ENCODE data around the gene RALGAPA2. TPM values are rescaled to one million over a fixed set of nuclear protein-coding genes. Genes with fewer than 3 reads are reported as not detected.

RALGAPA2 gene
- total RNA-seq, 2 donors from 2014 or later, result 27.8 to 28.5 TPM

DNA sequence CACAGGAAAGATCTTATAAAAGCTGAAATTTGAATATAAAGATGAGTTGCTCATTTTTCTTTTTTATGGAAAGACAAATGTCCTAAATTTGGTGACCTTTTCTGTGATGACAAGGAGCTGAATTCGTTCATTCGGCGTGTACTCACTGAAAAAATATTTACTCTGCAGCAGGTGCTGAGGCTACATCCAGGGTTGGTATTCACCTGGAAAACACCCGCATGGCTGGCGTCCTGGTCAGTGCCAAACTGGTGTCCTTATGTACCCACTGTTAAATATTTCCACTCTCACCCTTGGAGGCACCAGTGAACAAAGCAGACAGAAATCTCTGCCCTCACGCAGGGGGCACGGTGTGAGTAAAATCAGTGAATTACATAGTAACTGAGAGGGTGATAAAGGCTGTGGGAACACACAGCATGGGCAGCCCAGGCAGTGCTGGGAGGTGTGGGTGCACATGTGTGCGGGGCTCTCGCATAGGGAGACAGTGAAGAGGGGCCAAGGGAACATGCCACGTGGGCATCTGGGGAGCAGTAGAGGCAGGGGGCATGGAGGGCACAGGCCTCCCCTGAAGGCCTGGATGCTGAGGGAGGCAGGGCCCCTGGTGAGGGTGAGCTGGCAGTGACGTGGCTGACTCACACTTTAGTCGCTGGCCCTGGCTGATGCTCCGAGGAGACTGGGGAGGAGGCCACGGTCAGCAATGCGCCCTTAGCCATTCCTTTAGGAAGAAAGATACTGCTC lies 254.9 kb downstream of the RALGAPA2 start:
- TF ChIP-seq, protein P1, sequence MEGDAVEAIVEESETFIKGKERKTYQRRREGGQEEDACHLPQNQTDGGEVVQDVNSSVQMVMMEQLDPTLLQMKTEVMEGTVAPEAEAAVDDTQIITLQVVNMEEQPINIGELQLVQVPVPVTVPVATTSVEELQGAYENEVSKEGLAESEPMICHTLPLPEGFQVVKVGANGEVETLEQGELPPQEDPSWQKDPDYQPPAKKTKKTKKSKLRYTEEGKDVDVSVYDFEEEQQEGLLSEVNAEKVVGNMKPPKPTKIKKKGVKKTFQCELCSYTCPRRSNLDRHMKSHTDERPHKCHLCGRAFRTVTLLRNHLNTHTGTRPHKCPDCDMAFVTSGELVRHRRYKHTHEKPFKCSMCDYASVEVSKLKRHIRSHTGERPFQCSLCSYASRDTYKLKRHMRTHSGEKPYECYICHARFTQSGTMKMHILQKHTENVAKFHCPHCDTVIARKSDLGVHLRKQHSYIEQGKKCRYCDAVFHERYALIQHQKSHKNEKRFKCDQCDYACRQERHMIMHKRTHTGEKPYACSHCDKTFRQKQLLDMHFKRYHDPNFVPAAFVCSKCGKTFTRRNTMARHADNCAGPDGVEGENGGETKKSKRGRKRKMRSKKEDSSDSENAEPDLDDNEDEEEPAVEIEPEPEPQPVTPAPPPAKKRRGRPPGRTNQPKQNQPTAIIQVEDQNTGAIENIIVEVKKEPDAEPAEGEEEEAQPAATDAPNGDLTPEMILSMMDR (IDR thresholded peaks at IDR 0.05), result no peak
- Histone ChIP-seq H3K27me3 (no peaks in the 10 kb centered on the region), H3K4me3 (no peak overlapping the region), H3K27ac (no peak overlapping the region), H3K9me3 (no peaks in the 10 kb centered on the region), H3K36me3 (peaks cover 6% of the 10 kb centered on the region), H3K4me1 (peaks cover 0 to 18% of the 10 kb centered on the region in 2 donors)
- DNase-seq (ENCODE audit: low spot score), result no peak

DNA sequence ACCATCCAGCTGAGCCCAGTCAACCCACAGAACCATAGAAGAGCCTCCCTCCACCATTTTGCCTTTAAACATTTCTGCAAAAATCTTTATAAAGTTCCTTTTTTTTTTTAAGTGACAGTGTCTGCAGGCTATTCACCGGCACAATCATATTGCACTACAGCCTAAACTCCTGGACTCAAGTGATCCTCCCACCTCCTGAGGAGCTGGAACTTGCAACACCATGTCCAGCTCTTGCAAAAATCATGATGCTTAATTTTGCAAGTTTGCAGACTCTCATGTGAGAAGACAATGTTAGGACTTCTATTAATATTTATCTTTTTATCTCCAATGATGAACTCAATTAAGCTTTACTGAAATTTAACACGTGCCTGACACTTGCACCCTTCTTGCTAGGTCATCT lies 255.7 kb downstream of the RALGAPA2 start:
- Histone ChIP-seq H3K27me3 (no peaks in the 10 kb centered on the region), H3K4me3 (no peak overlapping the region), H3K36me3 (peaks cover 6% of the 10 kb centered on the region), H3K4me1 (peaks cover 0 to 22% of the 10 kb centered on the region in 2 donors), H3K27ac (no peak overlapping the region), H3K9me3 (no peaks in the 10 kb centered on the region)
- DNase-seq (ENCODE audit: low spot score), result no peak
- TF ChIP-seq, protein P1 (IDR thresholded peaks at IDR 0.05), result no peak

DNA sequence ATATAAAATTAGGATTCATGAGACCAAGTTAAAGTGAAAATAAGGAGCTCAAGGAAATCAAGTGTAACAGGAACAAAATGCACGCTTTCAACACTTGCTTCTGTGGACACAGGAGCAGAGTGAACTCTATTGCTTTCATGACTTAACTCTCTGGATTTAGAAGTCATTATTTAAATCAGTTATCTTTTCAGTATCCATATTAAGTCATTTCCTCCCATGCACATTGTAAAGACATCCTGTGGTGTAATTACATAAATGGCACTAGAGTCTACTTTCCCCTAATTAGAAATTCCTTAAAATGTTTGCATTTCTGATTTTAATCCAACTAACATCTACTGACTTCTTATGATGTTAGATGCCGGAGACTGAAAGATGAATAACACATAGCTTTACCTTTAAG lies 256.5 kb downstream of the RALGAPA2 start:
- Histone ChIP-seq H3K27me3 (no peaks in the 10 kb centered on the region), H3K4me3 (no peak overlapping the region), H3K36me3 (peaks cover 6% of the 10 kb centered on the region), H3K27ac (peak overlapping the region in 1 of 2 donors; percentile 27), H3K4me1 (peaks cover 0 to 28% of the 10 kb centered on the region in 2 donors), H3K9me3 (no peaks in the 10 kb centered on the region)
- TF ChIP-seq, protein P1 (IDR thresholded peaks at IDR 0.05), result no peak
- DNase-seq (ENCODE audit: low spot score), result no peak

DNA sequence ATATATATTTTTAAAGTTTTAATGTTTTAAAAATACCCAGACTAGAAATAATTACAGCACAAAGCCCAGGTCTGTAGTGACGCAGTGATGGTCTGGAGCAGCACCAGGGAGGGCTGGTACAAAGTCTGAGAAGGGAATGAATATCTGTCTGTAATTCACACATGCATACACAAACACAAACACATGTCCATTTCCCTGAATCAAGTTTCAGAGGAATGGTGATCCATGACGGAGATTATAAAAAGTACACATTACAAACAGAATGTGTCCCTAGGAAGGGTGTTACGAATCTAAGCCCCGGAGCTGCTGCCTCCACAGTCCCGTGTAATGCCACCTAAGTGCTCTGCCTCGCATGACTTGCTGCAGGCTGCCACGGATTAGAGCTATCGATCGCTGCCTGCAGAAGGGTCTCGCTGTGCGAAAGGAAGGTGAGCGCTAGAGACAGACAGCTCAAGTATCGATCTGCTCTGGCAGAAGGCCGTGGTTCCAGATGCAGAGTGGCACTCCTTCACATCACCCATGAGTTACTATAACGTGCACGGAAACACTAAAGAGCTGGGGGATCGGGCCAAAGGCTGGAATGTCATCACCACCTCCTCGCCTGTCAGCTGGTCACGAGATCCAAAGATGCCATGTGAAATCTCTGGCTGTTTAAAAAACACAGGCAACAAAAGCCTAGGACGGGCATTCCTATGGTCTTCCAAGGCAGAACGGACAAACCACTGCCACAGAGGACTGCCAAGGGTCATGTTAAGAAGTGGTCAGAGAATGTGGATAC lies 257.4 kb downstream of the RALGAPA2 start:
- Histone ChIP-seq H3K9me3 (no peaks in the 10 kb centered on the region), H3K27me3 (no peaks in the 10 kb centered on the region), H3K4me3 (no peak overlapping the region), H3K36me3 (peaks cover 6% of the 10 kb centered on the region), H3K27ac (peak overlapping the region in 1 of 2 donors; percentile 27), H3K4me1 (peaks cover 0 to 33% of the 10 kb centered on the region in 2 donors)
- DNase-seq (ENCODE audit: low spot score), result no peak
- TF ChIP-seq, protein P1 (IDR thresholded peaks at IDR 0.05), result no peak

DNA sequence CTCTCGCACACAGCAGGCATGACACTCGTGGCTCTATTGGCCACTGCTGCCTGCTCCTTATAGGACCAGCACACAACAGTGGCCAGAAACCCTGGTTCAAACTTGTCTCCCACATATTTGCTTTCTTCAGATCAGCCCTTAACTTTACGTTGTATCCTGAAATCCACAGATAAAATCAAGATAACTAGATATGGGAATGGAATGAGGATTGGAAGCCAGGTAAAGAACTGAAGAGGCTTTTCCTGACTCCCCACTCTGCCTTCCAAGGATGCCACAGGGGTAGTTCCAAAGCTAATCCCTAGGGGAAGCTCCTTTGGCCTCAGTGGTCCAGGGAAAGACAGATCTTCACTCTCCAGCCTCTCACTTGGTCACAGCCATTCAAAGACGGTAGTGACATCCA lies 258.1 kb downstream of the RALGAPA2 start:
- no peak overlapping the region for H3K27ac ChIP-seq
- peaks cover 6% of the 10 kb centered on the region for H3K36me3 ChIP-seq
- DNase-seq (ENCODE audit: low spot score), result no peak
- TF ChIP-seq, protein P1 (IDR thresholded peaks at IDR 0.05), result no peak
- H3K4me1 ChIP-seq, result peaks cover 0 to 33% of the 10 kb centered on the region in 2 donors
- no peaks in the 10 kb centered on the region for H3K9me3 ChIP-seq
- H3K4me3 ChIP-seq, result no peak overlapping the region
- H3K27me3 ChIP-seq, result no peaks in the 10 kb centered on the region

Data from right atrium auricular region (tissue), 2 donors.